H9 (cell line): Measurements from ENCODE around the gene PSMB7. TPM values are rescaled to one million over a fixed set of nuclear protein-coding genes. Genes with fewer than 3 reads are reported as not detected.
"Not testable (repeated sequence)": the region's sequence is repeated elsewhere in the genome, so short reads cannot be mapped to it uniquely, and the experiment has no call there.

ENCODE experiments used
- DNase-seq: peaks from one replicate; pipeline ENCODE4 v3.0.0-alpha.2; 2017
- H2AFZ ChIP-seq: one replicate; pipeline ENCODE4 v1.6.1; 2013; ENCODE audit warnings: mild to moderate bottlenecking, low read length, control low read depth, moderate library complexity
- H2AK5ac ChIP-seq: 2 replicates; pipeline ENCODE4 v1.6.1; 2013; ENCODE audit warnings: low read length, control low read depth, mixed read lengths; ENCODE audit not compliant: insufficient read length
- H2BK120ac ChIP-seq: one replicate; pipeline ENCODE4 v1.6.1; 2013; ENCODE audit warnings: low read depth, mild to moderate bottlenecking, low read length, control low read depth, inconsistent platforms; ENCODE audit not compliant: poor library complexity, severe bottlenecking
- H2BK12ac ChIP-seq: 2 replicates; pipeline ENCODE4 v1.6.1; 2013; ENCODE audit warnings: low read length, control low read depth, mixed read lengths, low read depth; ENCODE audit not compliant: insufficient read length
- H2BK15ac ChIP-seq: 2 replicates; pipeline ENCODE4 v1.6.1; 2013; ENCODE audit warnings: low read depth, low read length, control low read depth
- H2BK20ac ChIP-seq: one replicate; pipeline ENCODE4 v1.6.1; 2013; ENCODE audit warnings: low read depth, mild to moderate bottlenecking, low read length, control low read depth, inconsistent platforms; ENCODE audit not compliant: poor library complexity, severe bottlenecking
- H2BK5ac ChIP-seq: 2 replicates; pipeline ENCODE4 v1.6.1; 2013; ENCODE audit warnings: low read length, control low read depth, mixed read lengths; ENCODE audit not compliant: insufficient read length
- H3K14ac ChIP-seq: 2 replicates; pipeline ENCODE4 v1.6.1; 2013; ENCODE audit warnings: low read length, control low read depth; ENCODE audit not compliant: insufficient read depth
- H3K18ac ChIP-seq: 2 replicates; pipeline ENCODE4 v1.6.1; 2013; ENCODE audit warnings: low read depth, mild to moderate bottlenecking, mixed read lengths, low read length, control low read depth; ENCODE audit not compliant: insufficient read length
- H3K23ac ChIP-seq: 2 replicates; pipeline ENCODE4 v1.6.1; 2013; ENCODE audit warnings: low read length, control low read depth, mixed read lengths, low read depth; ENCODE audit not compliant: insufficient read length
- H3K23me2 ChIP-seq: 2 replicates; pipeline ENCODE4 v1.6.1; 2013; ENCODE audit warnings: low read depth, mild to moderate bottlenecking, mixed read lengths, low read length, control low read depth; ENCODE audit not compliant: insufficient read length, poor library complexity, severe bottlenecking
- H3K27ac ChIP-seq: 2 replicates; pipeline ENCODE4 v1.5.1; 2013; ENCODE audit warnings: low read length, control low read depth, mixed read lengths, low read depth; ENCODE audit not compliant: insufficient read length
- H3K27me3 ChIP-seq: 2 replicates; pipeline ENCODE4 v1.6.1; 2013; ENCODE audit warnings: low read length, control low read depth, inconsistent platforms; ENCODE audit not compliant: insufficient read depth
- H3K4ac ChIP-seq: 2 replicates; pipeline ENCODE4 v1.6.1; 2013; ENCODE audit warnings: low read depth, mild to moderate bottlenecking, control low read depth, inconsistent platforms, low read length, moderate library complexity
- H3K4me1 ChIP-seq: 2 replicates; pipeline ENCODE4 v1.6.1; 2013; ENCODE audit warnings: low read length, control low read depth, inconsistent platforms; ENCODE audit not compliant: insufficient read depth
- H3K4me2 ChIP-seq: 2 replicates; pipeline ENCODE4 v1.6.1; 2013; ENCODE audit warnings: low read length, control low read depth, mixed read lengths; ENCODE audit not compliant: insufficient read length, insufficient read depth
- H3K56ac ChIP-seq: 2 replicates; pipeline ENCODE4 v1.6.1; 2013; ENCODE audit warnings: low read depth, mild to moderate bottlenecking, mixed read lengths, low read length, control low read depth; ENCODE audit not compliant: insufficient read length
- H3K79me1 ChIP-seq: 2 replicates; pipeline ENCODE4 v1.6.1; 2013; ENCODE audit warnings: low read depth, mild to moderate bottlenecking, moderate library complexity, low read length, control low read depth, inconsistent platforms; ENCODE audit not compliant: insufficient read depth, poor library complexity, severe bottlenecking
- H3K79me2 ChIP-seq: 2 replicates; pipeline ENCODE4 v1.6.1; 2013; ENCODE audit warnings: low read length, control low read depth, inconsistent platforms; ENCODE audit not compliant: insufficient read depth
- H3K9ac ChIP-seq: 2 replicates; pipeline ENCODE4 v1.6.1; 2013; ENCODE audit warnings: low read length, control low read depth, mixed read lengths; ENCODE audit not compliant: insufficient read length; ENCODE audit errors: extremely low read depth
- H3K9me3 ChIP-seq: one replicate; pipeline ENCODE4 v1.6.1; 2013; ENCODE audit warnings: low read depth, low read length, inconsistent platforms; ENCODE audit not compliant: control insufficient read depth
- H3T11ph ChIP-seq: one replicate; pipeline ENCODE4 v1.6.1; 2013; ENCODE audit warnings: mild to moderate bottlenecking, low read length, control low read depth, inconsistent platforms
- H4K20me1 ChIP-seq: one replicate; pipeline ENCODE4 v1.6.1; 2013; ENCODE audit not compliant: control insufficient read depth, insufficient read length, insufficient read depth
- H4K5ac ChIP-seq: 2 replicates; pipeline ENCODE4 v1.6.1; 2013; ENCODE audit warnings: low read depth, mild to moderate bottlenecking, mixed read lengths, low read length, control low read depth; ENCODE audit not compliant: insufficient read length
- H4K8ac ChIP-seq: replicated peaks from 2 replicates; pipeline ENCODE4 v1.6.1; 2013; ENCODE audit warnings: low read length, control low read depth, mixed read lengths, low read depth; ENCODE audit not compliant: insufficient read length
- H4K91ac ChIP-seq: 2 replicates; pipeline ENCODE4 v1.6.1; 2013; ENCODE audit warnings: low read depth, mild to moderate bottlenecking, moderate library complexity, mixed read lengths, low read length, control low read depth; ENCODE audit not compliant: insufficient read length
- H3K27ac Mint-ChIP-seq, 3 experiments: 2 replicates in 2 of 3; 3 replicates in 1 of 3; pipeline ENCODE4 v1.8.0; 2020 to 2021; ENCODE audit warnings: mixed read lengths in 3 of 3, mild to moderate bottlenecking in 1 of 3, moderate library complexity in 1 of 3
- H3K27me3 Mint-ChIP-seq: 2 replicates; pipeline ENCODE4 v1.8.0; 2021; ENCODE audit warnings: low read depth, mild to moderate bottlenecking, moderate library complexity, mixed read lengths
- H3K36me3 Mint-ChIP-seq, 3 experiments: 2 replicates in 2 of 3; 3 replicates in 1 of 3; pipeline ENCODE4 v1.8.0; 2020 to 2021; ENCODE audit warnings: low read depth in 3 of 3, mixed read lengths in 3 of 3; ENCODE audit not compliant: insufficient read depth in 1 of 3
- H3K4me1 Mint-ChIP-seq, 2 experiments: 2 replicates each; pipeline ENCODE4 v1.8.0; 2020; ENCODE audit warnings: mixed read lengths in 2 of 2
- H3K4me3 Mint-ChIP-seq, 2 experiments: 2 replicates in 1 of 2; 3 replicates in 1 of 2; pipeline ENCODE4 v1.8.0; 2020 to 2021; ENCODE audit warnings: mild to moderate bottlenecking in 2 of 2, mixed read lengths in 2 of 2, moderate library complexity in 1 of 2
- H3K9me3 Mint-ChIP-seq, 2 experiments: 2 replicates in 1 of 2; 3 replicates in 1 of 2; pipeline ENCODE4 v1.8.0; 2020; ENCODE audit warnings: mild to moderate bottlenecking in 2 of 2, mixed read lengths in 2 of 2, moderate library complexity in 1 of 2
- CTCF ChIP-seq: fragments of 200-600 bp; sonication (generic); conservative IDR thresholded peaks from 3 replicates; pipeline ENCODE4 v1.8.0; 2021; ENCODE audit warnings: antibody characterized with exemption, mild to moderate bottlenecking
- WGBS: extraction: QIAGEN DNeasy Blood & Tissue Kit; methylation state at CpG from one replicate; pipeline ENCODE4 v1.1.7; 2013; ENCODE audit warnings: missing lambda C conversion rate, low lambda C conversion rate, mixed read lengths; ENCODE audit not compliant: insufficient read length; ENCODE audit errors: extremely low coverage; 5-methylcytosine and 5-hydroxymethylcytosine counted together
- total RNA-seq: library from RNA; stranded (reverse); gene quantifications from 2 replicates; pipeline ENCODE4 v1.2.1, GENCODE V29; 2021

PSMB7 gene
- total RNA-seq, 1 experiment from 2014 or later: 209 TPM

DNA sequence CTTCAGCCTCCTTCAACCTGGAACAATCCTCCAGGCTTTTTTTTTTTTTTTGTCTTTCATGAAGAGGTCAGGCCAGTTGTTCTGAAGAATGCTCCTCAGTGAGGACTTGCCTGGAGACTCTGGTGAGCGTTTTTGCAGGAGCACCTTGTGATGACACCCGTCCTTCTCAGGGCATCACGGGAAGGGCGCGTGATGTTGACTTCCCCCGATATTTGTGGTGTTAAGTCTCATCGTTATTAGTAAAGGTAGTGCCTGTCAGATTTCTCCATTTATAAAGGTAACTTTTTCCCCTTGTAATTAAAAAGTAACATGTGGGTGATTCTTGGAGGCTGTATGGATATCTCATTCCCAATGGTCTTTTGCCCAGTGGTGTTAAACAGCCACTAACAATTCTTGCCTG lies 11.1 kb upstream of the PSMB7 start:
- no peak overlapping the region for H2AK5ac ChIP-seq
- H2BK15ac ChIP-seq: no peak overlapping the region
- Mint-ChIP-seq H3K36me3 (no peaks in the 10 kb centered on the region), H3K27me3 (peaks cover 15% of the 10 kb centered on the region), H3K4me3 (no peak overlapping the region), H3K27ac (no peak overlapping the region), H3K4me1 (0 out of 4 replicates have a peak, but pooled peaks cover 0 to 6% of the 10 kb centered on the region in 2 experiments), H3K9me3 (peaks cover 0 to 2% of the 10 kb centered on the region in 2 experiments; a peak in 1 of 5 replicates)
- H2BK120ac ChIP-seq: no peak overlapping the region
- no peak for DNase-seq
- H3K23me2 ChIP-seq: no peaks in the 10 kb centered on the region
- H3K23ac ChIP-seq: no peak overlapping the region
- WGBS: no CpG with 5 or more reads among the region's 7 CpGs
- no peaks in the 10 kb centered on the region for H4K20me1 ChIP-seq
- TF ChIP-seq CTCF: no peak
- no peak overlapping the region for H2BK5ac ChIP-seq
- H3K4ac ChIP-seq: no peak overlapping the region
- H4K5ac ChIP-seq: no peak overlapping the region
- no peaks in the 10 kb centered on the region for H3K27me3 ChIP-seq
- no peak overlapping the region for H3K56ac ChIP-seq
- H4K8ac ChIP-seq: no peak overlapping the region
- no peak overlapping the region for H2BK20ac ChIP-seq
- H3K14ac ChIP-seq: no peak overlapping the region
- H3T11ph ChIP-seq: no peak overlapping the region
- H3K79me1 ChIP-seq: no peaks in the 10 kb centered on the region
- no peak overlapping the region for H3K4me2 ChIP-seq
- H3K79me2 ChIP-seq: no peaks in the 10 kb centered on the region
- H3K9me3 ChIP-seq: no peaks in the 10 kb centered on the region
- no peak overlapping the region for H2AFZ ChIP-seq
- no peak overlapping the region for H4K91ac ChIP-seq
- H2BK12ac ChIP-seq: no peak overlapping the region
- no peak overlapping the region for H3K27ac ChIP-seq
- H3K4me1 ChIP-seq: no peaks in the 10 kb centered on the region
- no peak overlapping the region for H3K18ac ChIP-seq
- no peak overlapping the region for H3K9ac ChIP-seq

- not testable (repeated sequence) for H2BK15ac ChIP-seq, H3K27ac Mint-ChIP-seq, H2AFZ ChIP-seq, H3K9me3 Mint-ChIP-seq, H3K79me2 ChIP-seq, H3K4me1 ChIP-seq, H3K14ac ChIP-seq, H3K27ac ChIP-seq, H2BK120ac ChIP-seq, H4K91ac ChIP-seq, H3K9me3 ChIP-seq, H3K9ac ChIP-seq, H2BK5ac ChIP-seq, H2BK20ac ChIP-seq, H3K27me3 ChIP-seq, H3K36me3 Mint-ChIP-seq, H3K4me1 Mint-ChIP-seq, H3T11ph ChIP-seq, H3K23me2 ChIP-seq, H3K4me3 Mint-ChIP-seq, H3K56ac ChIP-seq, DNase-seq, H4K5ac ChIP-seq, H3K23ac ChIP-seq, H3K4me2 ChIP-seq, H2BK12ac ChIP-seq, H3K79me1 ChIP-seq, H3K4ac ChIP-seq, H3K18ac ChIP-seq, H2AK5ac ChIP-seq, H4K20me1 ChIP-seq, H4K8ac ChIP-seq
- WGBS: no CpG with 5 or more reads among the region's 12 CpGs
- peaks cover 15% of the 10 kb centered on the region for H3K27me3 Mint-ChIP-seq
Observed at GRCh38 chr9:124425733-124426132, 10.5 kb upstream of the PSMB7 start.
